Mesenchymal stem cell (in vitro differentiated cells and primary cell): ENCODE data around the gene ABCD4.
A peak's percentile ranks its signal among the peaks of the same experiment; 100 is the strongest.

ENCODE experiments used
- DNase-seq: peaks from one replicate; pipeline ENCODE4 v3.0.0-alpha.2; 2013
- H2AFZ ChIP-seq: one replicate; pipeline ENCODE4 v1.6.1; 2013; ENCODE audit warnings: low read depth, mild to moderate bottlenecking, control low read depth, inconsistent platforms, low read length, moderate library complexity
- H2AK5ac ChIP-seq: 2 replicates; pipeline ENCODE4 v1.6.1; 2013; ENCODE audit warnings: low read length, moderate library complexity, mild to moderate bottlenecking, inconsistent platforms; ENCODE audit not compliant: severe bottlenecking
- H2BK120ac ChIP-seq: one replicate; pipeline ENCODE4 v1.6.1; 2013; ENCODE audit warnings: low read depth, mild to moderate bottlenecking, inconsistent platforms, low read length, moderate library complexity
- H2BK12ac ChIP-seq, 2 experiments: one replicate each; pipeline ENCODE4 v1.6.1; 2013; ENCODE audit warnings: inconsistent platforms in 2 of 2, low read length in 2 of 2, mild to moderate bottlenecking in 2 of 2, moderate library complexity in 2 of 2, control low read depth in 1 of 2
- H2BK15ac ChIP-seq: one replicate; pipeline ENCODE4 v1.6.1; 2013; ENCODE audit warnings: mild to moderate bottlenecking, low read depth, inconsistent platforms; ENCODE audit not compliant: poor library complexity, severe bottlenecking
- H2BK5ac ChIP-seq: 2 replicates; pipeline ENCODE4 v1.6.1; 2013; ENCODE audit warnings: low read depth, mild to moderate bottlenecking, low read length, control low read depth, inconsistent platforms; ENCODE audit not compliant: poor library complexity, severe bottlenecking
- H3K14ac ChIP-seq, 2 experiments: one replicate each; pipeline ENCODE4 v1.6.1; 2013; ENCODE audit warnings: inconsistent platforms in 2 of 2, low read length in 2 of 2, control low read depth in 1 of 2, mild to moderate bottlenecking in 1 of 2, moderate library complexity in 1 of 2
- H3K18ac ChIP-seq, 2 experiments: one replicate each; pipeline ENCODE4 v1.6.1; 2013; ENCODE audit warnings: inconsistent platforms in 2 of 2, low read length in 2 of 2, control low read depth in 1 of 2, low read depth in 1 of 2, mild to moderate bottlenecking in 1 of 2
- H3K23ac ChIP-seq, 2 experiments: one replicate each; pipeline ENCODE4 v1.6.1; 2013; ENCODE audit warnings: inconsistent platforms in 2 of 2, low read length in 2 of 2, mild to moderate bottlenecking in 2 of 2, moderate library complexity in 2 of 2, control low read depth in 1 of 2
- H3K27ac ChIP-seq: 2 replicates; pipeline ENCODE4 v1.5.1; 2013; ENCODE audit warnings: mild to moderate bottlenecking, moderate library complexity, low read length, control low read depth, inconsistent platforms; ENCODE audit not compliant: poor library complexity, severe bottlenecking
- H3K27me3 ChIP-seq, 2 experiments: 2 replicates each; pipeline versions ENCODE4 v1.6.1 to v1.7.0; 2013; ENCODE audit warnings: low read length in 2 of 2, mild to moderate bottlenecking in 2 of 2, moderate library complexity in 2 of 2, control low read depth in 1 of 2, inconsistent platforms in 1 of 2; ENCODE audit not compliant: control insufficient read depth in 1 of 2, insufficient read depth in 1 of 2
- H3K36me3 ChIP-seq, 2 experiments: 2 replicates each; pipeline versions ENCODE4 v1.6.1 to v1.7.0; 2013; ENCODE audit warnings: low read length in 2 of 2, control low read depth in 1 of 2, inconsistent platforms in 1 of 2, low read depth in 1 of 2, mild to moderate bottlenecking in 1 of 2; ENCODE audit not compliant: insufficient read depth in 2 of 2, control insufficient read depth in 1 of 2
- H3K4ac ChIP-seq, 2 experiments: one replicate each; pipeline ENCODE4 v1.6.1; 2013; ENCODE audit warnings: inconsistent platforms in 2 of 2, low read length in 2 of 2, mild to moderate bottlenecking in 2 of 2, moderate library complexity in 2 of 2, control low read depth in 1 of 2, low read depth in 1 of 2
- H3K4me1 ChIP-seq: 2 replicates; pipeline ENCODE4 v1.6.1; 2013; ENCODE audit warnings: low read depth, low read length, control low read depth; ENCODE audit not compliant: control insufficient read depth, insufficient read depth
- H3K4me2 ChIP-seq: 2 replicates; pipeline ENCODE4 v1.6.1; 2013; ENCODE audit warnings: low read length, mild to moderate bottlenecking, inconsistent platforms; ENCODE audit not compliant: poor library complexity, severe bottlenecking
- H3K4me3 ChIP-seq, 2 experiments: 2 replicates each; pipeline versions ENCODE4 v1.5.1 to v1.7.0; 2013; ENCODE audit warnings: low read length in 2 of 2, mild to moderate bottlenecking in 2 of 2, control low read depth in 1 of 2, low read depth in 1 of 2; ENCODE audit not compliant: insufficient read depth in 1 of 2
- H3K79me1 ChIP-seq: replicated peaks from 2 replicates; pipeline ENCODE4 v1.6.1; 2013; ENCODE audit warnings: mild to moderate bottlenecking, control low read depth, low read length, inconsistent platforms; ENCODE audit not compliant: poor library complexity, severe bottlenecking
- H3K9ac ChIP-seq: 2 replicates; pipeline ENCODE4 v1.7.0; 2013; ENCODE audit warnings: mild to moderate bottlenecking, low read length, moderate library complexity
- H3K9me3 ChIP-seq: 2 replicates; pipeline ENCODE4 v1.7.0; 2013; ENCODE audit warnings: mild to moderate bottlenecking, low read length; ENCODE audit not compliant: control insufficient read depth
- H4K8ac ChIP-seq: one replicate; pipeline ENCODE4 v1.6.1; 2013; ENCODE audit warnings: inconsistent platforms, mild to moderate bottlenecking, low read length, moderate library complexity
- H4K91ac ChIP-seq: one replicate; pipeline ENCODE4 v1.6.1; 2013; ENCODE audit warnings: mild to moderate bottlenecking, low read length, inconsistent platforms
- WGBS: methylation state at CpG from one replicate; pipeline ENCODE4 v1.1.7; 2013; ENCODE audit warnings: mixed read lengths; 5-methylcytosine and 5-hydroxymethylcytosine counted together

Gene ABCD4

DNA sequence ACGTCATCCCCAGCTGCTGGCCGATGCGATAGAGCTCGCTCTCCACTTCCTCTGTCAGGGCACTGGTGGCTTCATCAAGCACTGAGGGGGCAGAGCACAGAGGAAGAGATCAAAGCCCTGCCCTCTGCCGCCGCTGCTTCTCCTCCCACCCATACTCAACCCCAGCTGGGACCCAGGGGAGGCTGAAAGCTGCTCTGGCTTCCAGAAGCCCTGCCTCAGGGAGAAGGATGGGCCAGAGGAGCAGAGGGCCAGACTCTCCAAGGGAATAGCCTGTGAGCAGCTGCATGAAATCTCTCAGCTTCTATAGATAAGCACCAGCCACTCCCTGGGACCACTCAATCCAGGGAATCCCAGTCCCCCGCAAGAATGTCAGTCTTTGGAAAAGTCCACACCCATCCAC lies 16.0 kb downstream of the ABCD4 start:
- Histone ChIP-seq H2BK5ac (no peak overlapping the region), H3K4me3 (no peak overlapping the region), H3K14ac (no peak overlapping the region), H3K23ac (no peak overlapping the region), H2BK12ac (no peak overlapping the region), H3K9me3 (no peaks in the 10 kb centered on the region), H2BK120ac (no peak overlapping the region), H3K36me3 (peaks cover 77 to 88% of the 10 kb centered on the region in 2 experiments), H2BK15ac (no peak overlapping the region), H4K91ac (no peak overlapping the region), H3K9ac (no peak overlapping the region), H3K27me3 (no peaks in the 10 kb centered on the region), H2AFZ (no peak overlapping the region), H3K4me1 (no peaks in the 10 kb centered on the region), H2AK5ac (no peak overlapping the region), H3K79me1 (peaks cover 30% of the 10 kb centered on the region), H3K4ac (no peak overlapping the region), H3K18ac (no peak overlapping the region), H4K8ac (no peak overlapping the region), H3K4me2 (no peak overlapping the region), H3K27ac (no peak overlapping the region)
- WGBS: 97% methylated on average over 6 of the region's 7 CpGs
- no peak for DNase-seq

- no peak overlapping the region for H3K9ac ChIP-seq
- H3K4me3 ChIP-seq: no peak overlapping the region
- peaks cover 25 to 39% of the 10 kb centered on the region in 2 experiments for H3K36me3 ChIP-seq
- H3K18ac ChIP-seq: no peak overlapping the region
- H2BK12ac ChIP-seq: no peak overlapping the region
- WGBS: 97% methylated on average over 2 of the region's 2 CpGs
- H2BK120ac ChIP-seq: no peak overlapping the region
- H2BK5ac ChIP-seq: no peak overlapping the region
- H2AK5ac ChIP-seq: no peak overlapping the region
- no peak for DNase-seq
- H3K9me3 ChIP-seq: peaks cover 3% of the 10 kb centered on the region
- no peak overlapping the region for H3K4ac ChIP-seq
- H3K27me3 ChIP-seq: no peaks in the 10 kb centered on the region
- H3K23ac ChIP-seq: no peak overlapping the region
- no peak overlapping the region for H3K4me2 ChIP-seq
- no peak overlapping the region for H3K14ac ChIP-seq
- H4K8ac ChIP-seq: no peak overlapping the region
- H2BK15ac ChIP-seq: no peak overlapping the region
- H2AFZ ChIP-seq: no peak overlapping the region
- H3K27ac ChIP-seq: no peak overlapping the region
- no peaks in the 10 kb centered on the region for H3K4me1 ChIP-seq
- H4K91ac ChIP-seq: no peak overlapping the region
- H3K79me1 ChIP-seq: no peaks in the 10 kb centered on the region
Measured at GRCh38 chr14:74281069-74281468, 21.7 kb downstream of the ABCD4 start.

DNA sequence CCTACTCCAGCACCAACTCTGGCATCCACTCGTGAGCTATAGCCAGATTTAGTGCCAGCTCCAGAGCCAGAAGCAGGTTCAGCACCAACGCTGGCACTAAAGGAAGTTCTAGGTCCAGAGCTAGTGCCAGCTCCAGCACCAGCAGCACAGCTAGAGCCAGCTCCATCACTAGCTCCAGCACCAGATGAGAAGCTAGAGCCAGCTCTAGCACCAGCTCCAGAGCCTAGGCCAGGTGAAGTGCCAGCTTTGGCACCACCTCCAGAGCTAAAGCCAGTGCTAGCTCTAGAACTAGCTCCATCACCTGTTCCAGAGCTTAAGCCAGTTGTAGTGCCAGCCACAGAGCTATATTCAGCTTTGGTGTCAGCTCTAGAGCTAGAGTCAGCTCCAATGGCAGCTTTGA lies 24.7 kb downstream of the ABCD4 start:
- 85% methylated on average over 2 of the region's 2 CpGs for WGBS
- no peak overlapping the region for H2BK12ac ChIP-seq
- DNase-seq: no peak
- no peaks in the 10 kb centered on the region for H3K79me1 ChIP-seq
- H4K91ac ChIP-seq: no peak overlapping the region
- H2BK15ac ChIP-seq: no peak overlapping the region
- H3K4me3 ChIP-seq: no peak overlapping the region
- no peak overlapping the region for H2AFZ ChIP-seq
- no peak overlapping the region for H2BK120ac ChIP-seq
- no peak overlapping the region for H3K4ac ChIP-seq
- no peak overlapping the region for H3K9ac ChIP-seq
- peaks cover 3% of the 10 kb centered on the region for H3K9me3 ChIP-seq
- H3K23ac ChIP-seq: no peak overlapping the region
- H3K27ac ChIP-seq: no peak overlapping the region
- H3K4me2 ChIP-seq: no peak overlapping the region
- H3K27me3 ChIP-seq: no peaks in the 10 kb centered on the region
- no peak overlapping the region for H2AK5ac ChIP-seq
- H4K8ac ChIP-seq: no peak overlapping the region
- H3K14ac ChIP-seq: no peak overlapping the region
- H3K18ac ChIP-seq: no peak overlapping the region
- H2BK5ac ChIP-seq: no peak overlapping the region
- peaks cover 10 to 15% of the 10 kb centered on the region in 2 experiments for H3K36me3 ChIP-seq
- H3K4me1 ChIP-seq: peaks cover 3% of the 10 kb centered on the region

GRCh38 chr14:74275241-74275841 lies 27.4 kb downstream of the ABCD4 start:
- H2BK5ac ChIP-seq: no peak overlapping the region
- no peak overlapping the region for H2AFZ ChIP-seq
- H3K27ac ChIP-seq: no peak overlapping the region
- no peak overlapping the region for H2BK15ac ChIP-seq
- H3K4me3 ChIP-seq: no peak overlapping the region
- 84% methylated on average over 6 of the region's 6 CpGs for WGBS
- H4K91ac ChIP-seq: no peak overlapping the region
- H2AK5ac ChIP-seq: no peak overlapping the region
- H2BK120ac ChIP-seq: no peak overlapping the region
- peak overlapping the region; percentile 51 for H3K9ac ChIP-seq
- H3K18ac ChIP-seq: no peak overlapping the region
- peaks cover 3% of the 10 kb centered on the region for H3K9me3 ChIP-seq
- H2BK12ac ChIP-seq: no peak overlapping the region
- H3K27me3 ChIP-seq: no peaks in the 10 kb centered on the region
- peak overlapping the region; percentile 9 for H4K8ac ChIP-seq
- H3K14ac ChIP-seq: no peak overlapping the region
- peak; percentile 64 for DNase-seq
- peaks cover 3% of the 10 kb centered on the region for H3K4me1 ChIP-seq
- H3K23ac ChIP-seq: no peak overlapping the region
- no peak overlapping the region for H3K4me2 ChIP-seq
- no peaks in the 10 kb centered on the region for H3K36me3 ChIP-seq
- H3K79me1 ChIP-seq: no peaks in the 10 kb centered on the region
- no peak overlapping the region for H3K4ac ChIP-seq
